Omental fat pad (tissue), 4 donors: ENCODE data around the gene SHH. TPM values are rescaled to one million over a fixed set of nuclear protein-coding genes. Genes with fewer than 3 reads are reported as not detected.

Source experiments
- ATAC-seq: fragments of 150-250 bp; one replicate; pipeline ENCODE4 v1.9.1; 2016; ENCODE audit warnings: mild to moderate bottlenecking, moderate library complexity; ENCODE audit not compliant: low FRiP score
- DNase-seq: peaks from one replicate; pipeline ENCODE4 v3.0.0-alpha.2; 2019; ENCODE audit warnings: low spot score
- CTCF ChIP-seq, 3 donors: fragments of 450-650 bp; IDR thresholded peaks; one replicate each; pipeline ENCODE4 v1.5.1; 2016 to 2017; ENCODE audit warnings: antibody characterized with exemption in 3 of 3, mild to moderate bottlenecking in 3 of 3, moderate library complexity in 2 of 3
- total RNA-seq, 4 donors: library from RNA; depleted of rRNA; stranded (reverse); fragments of >200 nt; gene quantifications; one replicate each; pipeline ENCODE4 v1.1.0, GENCODE V29; 2016

Gene SHH
- total RNA-seq, 4 donors from 2014 or later: not detected

GRCh38 chr7:155829796-155830470 is 17.7 kb upstream of the SHH start:
- no peak for TF ChIP-seq CTCF (IDR thresholded peaks at IDR 0.05)
- no peak for DNase-seq
- ATAC-seq: no peak

GRCh38 chr7:155825336-155825735 is 13.1 kb upstream of the SHH start:
- no peak for ATAC-seq
- DNase-seq: no peak
- no peak for TF ChIP-seq CTCF (IDR thresholded peaks at IDR 0.05)

- DNase-seq: no peak
- ATAC-seq: no peak
- TF ChIP-seq CTCF (IDR thresholded peaks at IDR 0.05): no peak
Measured at GRCh38 chr7:155824227-155824886, 12.1 kb upstream of the SHH start.

- DNase-seq: no peak
- TF ChIP-seq CTCF (IDR thresholded peaks at IDR 0.05): no peak
- ATAC-seq: no peak
Measured at GRCh38 chr7:155821851-155822250, 9.6 kb upstream of the SHH start.

- DNase-seq (no peak), ATAC-seq (no peak)
- no peak for TF ChIP-seq CTCF (IDR thresholded peaks at IDR 0.05)
Measured at GRCh38 chr7:155820788-155821187, 8.5 kb upstream of the SHH start.

GRCh38 chr7:155820246-155820645 is 8.0 kb upstream of the SHH start:
- DNase-seq: no peak
- no peak for ATAC-seq
- TF ChIP-seq CTCF (IDR thresholded peaks at IDR 0.05): no peak

- ATAC-seq (no peak), DNase-seq (no peak)
- TF ChIP-seq CTCF (IDR thresholded peaks at IDR 0.05): no peak
Measured at GRCh38 chr7:155819186-155819585, 6.9 kb upstream of the SHH start.
